ENCODE data around the gene KRT7.
"Not testable (repeated sequence)": the region's sequence is repeated elsewhere in the genome, so short reads cannot be mapped to it uniquely, and the experiment has no call there.

Gene KRT7

GRCh38 chr12:52245962-52246569 lies 13.0 kb downstream of the KRT7 start:
- no peak for DNase-seq

- DNase-seq = no peak
Observed at GRCh38 chr12:52246720-52247621, 13.9 kb downstream of the KRT7 start.

- no peak for DNase-seq
Observed at GRCh38 chr12:52247622-52248540, 14.8 kb downstream of the KRT7 start.

GRCh38 chr12:52248541-52249461 lies 15.8 kb downstream of the KRT7 start:
- DNase-seq = no peak

- DNase-seq = no peak
Observed at GRCh38 chr12:52249511-52250047, 16.5 kb downstream of the KRT7 start.

GRCh38 chr12:52250048-52250990 lies 17.3 kb downstream of the KRT7 start:
- DNase-seq = no peak

- DNase-seq = no peak
Observed at GRCh38 chr12:52251367-52252051, 18.5 kb downstream of the KRT7 start.

GRCh38 chr12:52252175-52252615 lies 19.2 kb downstream of the KRT7 start:
- not testable (repeated sequence) for DNase-seq

- DNase-seq = no peak
Observed at GRCh38 chr12:52252728-52253343, 19.8 kb downstream of the KRT7 start.

- no peak for DNase-seq
Observed at GRCh38 chr12:52253391-52254179, 20.5 kb downstream of the KRT7 start.

- DNase-seq = no peak
Observed at GRCh38 chr12:52254180-52254964, 21.3 kb downstream of the KRT7 start.

- DNase-seq = no peak
Observed at GRCh38 chr12:52254965-52255751, 22.1 kb downstream of the KRT7 start.

GRCh38 chr12:52255926-52256583 lies 23.0 kb downstream of the KRT7 start:
- no peak for DNase-seq

- no peak for DNase-seq
Observed at GRCh38 chr12:52256584-52256935, 23.5 kb downstream of the KRT7 start.

- no peak for DNase-seq
Observed at GRCh38 chr12:52257074-52257551, 24.1 kb downstream of the KRT7 start.

GRCh38 chr12:52257922-52258321 lies 24.9 kb downstream of the KRT7 start:
- DNase-seq = not testable (repeated sequence)

Data from CD4-positive, alpha-beta T cell treated with Interleukin-21 for 1 hour (primary cell).